ENCODE data around the gene AHDC1. TPM values are rescaled to one million over a fixed set of nuclear protein-coding genes. Genes with fewer than 3 reads are reported as not detected.

Gene AHDC1
- total RNA-seq, 4 donors from 2014 or later, result 26.4 to 39.9 (median 34.6) TPM

DNA sequence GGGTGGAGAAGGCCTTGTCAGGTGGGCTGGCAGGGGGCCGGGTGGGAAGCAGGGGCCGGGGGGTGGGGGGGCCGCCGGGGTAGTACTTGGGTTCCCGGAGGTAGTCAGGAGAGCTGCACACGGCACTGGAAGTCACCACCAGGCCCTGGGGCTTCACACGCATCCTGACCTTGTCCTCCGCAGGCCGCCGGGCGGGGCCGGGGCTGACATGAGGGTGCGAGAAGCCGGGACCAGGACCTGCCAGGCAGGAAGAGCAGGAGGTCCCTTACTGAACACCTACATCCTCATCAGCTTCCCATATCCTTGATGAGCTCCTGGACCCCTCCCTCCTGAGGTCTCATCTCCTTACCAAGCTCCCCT lies 52.0 kb downstream of the AHDC1 start:
- Histone ChIP-seq H3K36me3 (peaks cover 0 to 62% (median 10%) of the 10 kb centered on the region in 3 donors), H3K4me1 (peaks cover 5 to 43% (median 25%) of the 10 kb centered on the region in 4 donors), H3K27me3 (no peaks in the 10 kb centered on the region), H3K9me3 (no peaks in the 10 kb centered on the region), H3K27ac (no peak overlapping the region), H3K4me3 (no peak overlapping the region)
- WGBS, 2 donors, result 90 to 94% methylated on average over 14 of the region's 14 CpGs
- TF ChIP-seq EP300 (IDR thresholded peaks at IDR 0.05) (no peak), POLR2A (IDR thresholded peaks at IDR 0.05) (no peak)
- TF ChIP-seq, protein P1, sequence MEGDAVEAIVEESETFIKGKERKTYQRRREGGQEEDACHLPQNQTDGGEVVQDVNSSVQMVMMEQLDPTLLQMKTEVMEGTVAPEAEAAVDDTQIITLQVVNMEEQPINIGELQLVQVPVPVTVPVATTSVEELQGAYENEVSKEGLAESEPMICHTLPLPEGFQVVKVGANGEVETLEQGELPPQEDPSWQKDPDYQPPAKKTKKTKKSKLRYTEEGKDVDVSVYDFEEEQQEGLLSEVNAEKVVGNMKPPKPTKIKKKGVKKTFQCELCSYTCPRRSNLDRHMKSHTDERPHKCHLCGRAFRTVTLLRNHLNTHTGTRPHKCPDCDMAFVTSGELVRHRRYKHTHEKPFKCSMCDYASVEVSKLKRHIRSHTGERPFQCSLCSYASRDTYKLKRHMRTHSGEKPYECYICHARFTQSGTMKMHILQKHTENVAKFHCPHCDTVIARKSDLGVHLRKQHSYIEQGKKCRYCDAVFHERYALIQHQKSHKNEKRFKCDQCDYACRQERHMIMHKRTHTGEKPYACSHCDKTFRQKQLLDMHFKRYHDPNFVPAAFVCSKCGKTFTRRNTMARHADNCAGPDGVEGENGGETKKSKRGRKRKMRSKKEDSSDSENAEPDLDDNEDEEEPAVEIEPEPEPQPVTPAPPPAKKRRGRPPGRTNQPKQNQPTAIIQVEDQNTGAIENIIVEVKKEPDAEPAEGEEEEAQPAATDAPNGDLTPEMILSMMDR (IDR thresholded peaks at IDR 0.05), result no peak
- no peak for DNase-seq (ENCODE audit: low spot score in 2 of 2)

DNA sequence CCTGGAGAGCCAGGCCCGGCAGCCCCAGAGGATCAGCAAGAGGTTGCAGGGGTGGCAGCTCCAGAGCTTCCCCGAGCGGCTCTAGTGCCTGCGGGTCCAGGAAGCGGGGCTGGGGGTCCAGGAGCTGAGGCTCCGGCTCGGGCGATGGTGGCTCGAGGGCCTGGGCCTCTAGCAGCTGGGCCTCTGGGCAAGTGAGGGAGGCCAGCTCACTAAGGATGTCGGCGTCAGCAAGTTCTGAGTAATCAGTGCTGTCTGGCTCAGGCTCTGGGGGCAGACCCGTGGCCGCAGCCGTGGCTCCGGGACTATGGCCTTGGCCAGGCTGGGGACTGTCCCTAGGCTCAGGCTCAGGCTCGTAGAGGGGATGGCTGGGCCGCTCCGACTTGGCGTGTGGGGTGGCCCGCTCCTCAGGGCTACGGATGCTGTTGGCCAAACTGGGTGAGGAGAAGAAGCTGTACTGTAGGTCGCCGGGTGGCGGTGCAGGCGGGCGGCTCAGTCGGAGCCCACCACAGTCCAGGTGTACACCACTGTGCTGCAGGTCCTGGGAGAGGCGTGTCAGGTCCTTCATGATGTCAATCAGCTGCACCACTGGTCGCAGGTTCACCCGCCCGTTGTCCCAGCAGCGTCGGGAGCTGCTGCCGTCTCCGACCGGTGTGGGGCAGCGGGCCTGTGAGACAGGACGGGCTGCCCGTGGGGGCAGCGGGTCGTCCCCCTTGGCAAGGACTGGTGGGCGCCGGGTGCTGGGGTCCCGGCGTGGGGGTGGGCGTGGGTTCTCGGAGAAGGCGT lies 52.6 kb downstream of the AHDC1 start:
- 92 to 93% methylated on average over 34 to 36 of the region's 48 CpGs for WGBS, 2 donors
- Histone ChIP-seq H3K36me3 (peaks cover 0 to 68% (median 10%) of the 10 kb centered on the region in 3 donors), H3K27ac (no peak overlapping the region), H3K4me1 (peaks cover 2 to 43% (median 19%) of the 10 kb centered on the region in 4 donors), H3K27me3 (no peaks in the 10 kb centered on the region), H3K4me3 (no peak overlapping the region), H3K9me3 (no peaks in the 10 kb centered on the region)
- DNase-seq (ENCODE audit: low spot score in 2 of 2), result no peak
- TF ChIP-seq, protein P1 (IDR thresholded peaks at IDR 0.05), result no peak
- TF ChIP-seq POLR2A (IDR thresholded peaks at IDR 0.05) (no peak), EP300 (IDR thresholded peaks at IDR 0.05) (no peak)

DNA sequence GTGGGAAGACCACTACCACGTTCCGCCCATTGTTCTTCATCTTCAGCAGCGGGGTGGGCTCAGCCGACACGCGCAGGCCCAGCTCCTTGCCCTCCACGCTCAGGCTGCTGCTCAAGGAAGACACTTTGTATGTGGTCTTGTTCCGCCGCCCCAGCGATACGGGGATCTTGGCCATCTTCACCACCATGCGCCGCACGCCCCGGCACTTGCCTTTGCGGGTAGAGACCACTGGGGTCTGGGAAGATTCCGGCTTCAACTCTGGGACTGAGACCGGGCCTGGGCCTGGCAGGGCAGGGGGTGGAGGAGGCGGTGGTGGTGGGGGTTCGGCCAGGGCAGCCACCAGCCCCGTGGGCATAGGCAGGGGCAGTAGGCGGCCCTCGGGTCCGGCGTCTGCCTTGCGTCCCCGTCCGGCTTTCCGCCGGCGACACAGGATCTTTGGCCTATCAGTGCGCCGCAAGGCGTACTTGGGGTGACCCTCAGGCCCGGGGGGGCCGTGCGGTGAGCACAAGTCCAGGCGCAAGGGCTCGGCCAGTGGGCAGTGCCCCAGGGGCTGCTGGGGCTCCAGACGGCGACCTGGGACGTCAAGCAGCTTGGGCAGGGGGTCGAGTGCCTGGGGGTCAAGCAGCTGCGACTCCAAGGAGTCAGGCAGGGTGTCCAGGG lies 53.3 kb downstream of the AHDC1 start:
- Histone ChIP-seq H3K4me3 (no peak overlapping the region), H3K9me3 (no peaks in the 10 kb centered on the region), H3K4me1 (peaks cover 0 to 43% (median 17%) of the 10 kb centered on the region in 4 donors), H3K36me3 (peaks cover 0 to 74% (median 10%) of the 10 kb centered on the region in 3 donors), H3K27me3 (no peaks in the 10 kb centered on the region), H3K27ac (no peak overlapping the region)
- no peak for DNase-seq (ENCODE audit: low spot score in 2 of 2)
- 94 to 96% methylated on average over 33 to 42 of the region's 44 CpGs for WGBS, 2 donors
- no peak for TF ChIP-seq EP300 (IDR thresholded peaks at IDR 0.05)
- no peak for TF ChIP-seq POLR2A (IDR thresholded peaks at IDR 0.05)
- TF ChIP-seq, protein P1 (IDR thresholded peaks at IDR 0.05), result no peak

DNA sequence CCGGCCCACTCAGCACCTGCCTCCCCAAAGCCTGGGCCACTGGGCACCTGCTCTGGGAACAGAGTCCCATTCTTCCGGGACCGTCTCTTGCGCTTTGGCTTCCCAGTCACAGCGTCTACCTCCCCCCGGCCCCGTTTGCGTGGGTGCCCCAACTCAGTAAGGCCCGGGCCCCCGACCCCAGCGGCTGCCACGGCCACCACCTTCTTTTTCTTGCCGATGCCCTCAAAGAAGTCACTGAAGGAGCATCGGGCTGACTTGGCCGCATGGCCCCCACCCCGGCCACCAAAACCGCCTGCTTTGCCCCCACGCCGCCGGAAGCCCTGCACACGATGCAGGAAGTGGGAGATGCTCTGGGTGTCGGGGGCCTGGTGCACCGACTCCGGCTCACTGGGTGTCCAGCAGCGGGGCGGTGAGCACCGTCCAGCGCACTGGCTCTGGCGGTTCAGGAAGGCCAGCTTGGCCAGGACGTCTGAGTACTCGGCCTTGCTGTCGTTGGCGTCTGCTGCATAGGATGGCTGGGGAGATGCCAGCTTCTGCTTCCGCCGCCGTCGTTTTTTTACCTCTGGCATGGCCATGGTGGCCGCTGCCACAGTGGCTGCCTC lies 54.0 kb downstream of the AHDC1 start:
- Histone ChIP-seq H3K9me3 (no peaks in the 10 kb centered on the region), H3K36me3 (peaks cover 0 to 81% (median 10%) of the 10 kb centered on the region in 3 donors), H3K4me3 (no peak overlapping the region), H3K4me1 (peaks cover 0 to 43% (median 18%) of the 10 kb centered on the region in 4 donors), H3K27me3 (no peaks in the 10 kb centered on the region), H3K27ac (peak overlapping the region in 1 of 4 donors; percentile 88)
- TF ChIP-seq EP300 (IDR thresholded peaks at IDR 0.05), result no peak
- DNase-seq (ENCODE audit: low spot score in 2 of 2), result no peak
- WGBS, 2 donors, result 90 to 95% methylated on average over 19 to 35 of the region's 38 CpGs

DNA sequence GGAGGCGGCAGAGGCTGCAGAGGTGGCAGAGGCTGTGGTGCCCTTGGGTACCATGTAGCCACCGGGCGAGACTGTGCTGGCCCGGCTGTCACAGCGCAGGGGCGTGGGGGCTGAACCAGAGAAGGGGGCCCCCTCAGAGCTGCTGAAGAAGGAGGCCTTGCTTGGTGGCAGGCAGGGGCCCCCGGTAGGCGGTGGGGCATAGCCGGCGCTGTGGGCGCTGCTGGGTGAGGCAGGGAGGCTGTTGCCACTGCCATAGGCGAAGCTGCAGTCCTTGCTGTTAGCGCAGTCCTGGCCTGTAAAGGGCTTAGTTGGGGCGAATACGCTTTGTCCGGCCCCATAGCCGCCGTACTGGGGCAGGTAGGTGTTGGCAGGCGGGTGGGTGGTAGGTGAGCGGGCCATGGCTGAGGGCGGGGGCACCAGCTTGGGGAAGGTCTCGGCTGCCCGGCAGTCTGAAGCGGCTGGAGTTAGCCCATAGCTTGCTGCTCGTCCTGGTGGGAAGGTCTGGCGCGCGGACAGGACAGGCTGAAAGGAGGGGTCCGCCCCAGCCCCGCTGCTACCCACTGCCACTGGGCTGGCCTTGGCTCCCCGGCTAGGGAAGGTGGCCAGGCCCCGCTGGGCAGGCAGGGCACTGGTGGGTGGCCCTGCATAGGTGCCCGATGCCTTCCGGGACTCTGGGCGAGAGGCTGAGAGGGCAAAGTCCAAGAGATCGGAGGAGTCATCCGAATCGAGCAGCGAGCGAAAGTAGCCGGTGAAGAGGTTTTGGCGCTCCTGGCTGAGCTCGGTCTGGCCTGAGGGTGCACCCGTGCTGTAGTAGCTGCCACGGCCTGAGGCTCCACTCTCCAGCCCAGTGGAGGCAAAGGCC lies 54.9 kb downstream of the AHDC1 start:
- H3K36me3 ChIP-seq, result peaks cover 0 to 84% (median 10%) of the 10 kb centered on the region in 3 donors
- H3K9me3 ChIP-seq, result no peaks in the 10 kb centered on the region
- DNase-seq (ENCODE audit: low spot score in 2 of 2), result no peak
- no peak overlapping the region for H3K4me3 ChIP-seq
- H3K4me1 ChIP-seq, result peaks cover 0 to 43% (median 21%) of the 10 kb centered on the region in 4 donors
- no peak for TF ChIP-seq EP300 (IDR thresholded peaks at IDR 0.05)
- TF ChIP-seq, protein P1 (IDR thresholded peaks at IDR 0.05), result no peak
- peak overlapping the region in 2 of 4 donors; percentile 88 to 92 for H3K27ac ChIP-seq
- H3K27me3 ChIP-seq, result no peaks in the 10 kb centered on the region
- WGBS, 2 donors, result 85 to 88% methylated on average over 34 to 44 of the region's 45 CpGs
